GM18519 (cell line): Measurements from ENCODE around the gene MUC2.

Source experiments
- ATAC-seq: cut with Tn5 transposase; IDR thresholded peaks from one replicate; pipeline ENCODE4 v1.9.1; 2021; ENCODE audit warnings: mild to moderate bottlenecking, moderate library complexity; ENCODE audit not compliant: unreplicated experiment, low FRiP score

The MUC2 gene

DNA sequence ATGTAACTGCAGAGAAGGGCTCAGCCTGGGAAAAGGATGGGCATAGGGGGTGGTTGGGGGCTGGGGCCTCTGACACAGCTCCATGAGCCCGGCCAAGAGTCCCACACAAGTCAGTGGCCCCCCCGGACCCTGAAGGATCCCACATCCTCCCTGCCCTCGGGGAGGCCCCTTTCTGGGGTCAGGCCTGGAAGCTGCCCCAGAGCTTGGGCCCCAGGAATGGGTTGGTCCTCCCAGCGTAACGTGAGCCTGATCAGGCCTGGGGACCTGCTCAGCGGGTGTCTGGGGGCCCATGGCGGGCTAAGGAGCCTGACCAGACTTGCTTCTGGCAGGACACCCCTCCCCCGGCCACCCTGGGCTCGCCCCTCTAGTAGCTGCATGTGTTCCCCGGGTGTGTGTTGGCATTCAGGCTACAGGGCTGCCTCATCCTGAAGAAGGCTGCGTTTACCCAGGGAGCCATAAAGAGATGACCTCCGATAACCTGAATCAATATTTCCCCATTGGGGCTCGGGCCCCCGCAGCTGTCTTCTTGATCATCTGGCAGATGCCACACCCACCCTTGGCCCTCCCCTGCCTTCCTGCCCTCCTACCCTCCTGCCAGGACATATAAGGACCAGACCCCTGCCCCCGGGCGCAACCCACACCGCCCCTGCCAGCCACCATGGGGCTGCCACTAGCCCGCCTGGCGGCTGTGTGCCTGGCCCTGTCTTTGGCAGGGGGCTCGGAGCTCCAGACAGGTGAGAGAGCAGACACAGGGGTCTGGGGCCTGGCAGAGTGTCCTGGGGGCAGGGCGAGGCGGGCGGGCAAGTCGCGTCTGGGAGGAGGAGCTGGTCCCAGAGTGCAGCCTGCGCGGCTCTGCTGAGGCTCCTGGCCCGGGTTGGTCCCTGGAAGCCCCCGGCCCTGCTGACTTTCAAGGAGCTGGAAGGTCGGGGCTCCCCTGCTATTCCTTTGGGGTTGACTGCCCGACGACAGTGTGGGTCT is at the start of gene MUC2:
Gene MUC2, plus strand, starts transcription at position 631 of the 978 bp plus-strand sequence.
- no peak for ATAC-seq

DNA sequence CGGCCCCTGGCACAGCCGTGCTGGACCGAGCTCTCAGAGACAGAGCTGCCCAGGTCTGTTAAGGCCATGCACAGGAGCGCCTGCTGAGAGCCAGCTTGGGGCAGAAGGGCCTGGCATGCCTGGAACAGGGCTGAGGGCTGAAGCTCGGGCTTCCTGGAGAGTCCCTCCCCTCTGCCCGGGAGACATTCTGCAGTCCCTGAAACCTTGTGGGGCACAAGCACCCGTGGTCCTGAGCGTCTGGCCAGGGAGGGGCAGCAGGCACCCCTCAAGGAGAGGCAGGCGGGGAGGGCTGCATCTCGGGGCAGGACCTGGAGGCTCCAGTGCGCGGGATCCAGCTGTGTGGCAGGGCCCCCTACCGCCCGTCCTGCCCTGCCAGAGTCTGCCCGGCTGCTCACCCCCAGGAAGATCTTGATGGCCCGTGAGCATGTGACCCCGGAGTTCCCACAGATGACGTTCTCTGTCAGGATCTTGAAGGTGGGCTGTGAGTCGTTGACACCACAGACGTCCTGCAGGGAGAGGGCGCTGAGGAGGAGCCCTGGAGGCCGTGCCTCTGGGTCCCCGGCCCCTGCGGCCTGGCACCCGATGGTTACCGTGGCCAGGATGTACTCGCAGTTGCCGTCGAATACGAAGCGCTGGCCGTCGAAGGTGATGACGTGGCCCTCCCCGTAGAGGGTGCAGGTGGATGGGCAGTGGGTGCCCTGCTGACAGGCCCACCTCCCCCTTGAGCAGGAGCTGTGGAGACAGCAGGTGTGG is 49.1 kb upstream of the MUC2 start:
- no peak for ATAC-seq

GRCh38 chr11:1026163-1026450 is 48.6 kb upstream of the MUC2 start:
- ATAC-seq: no peak

GRCh38 chr11:1026641-1027482 is 47.8 kb upstream of the MUC2 start:
- ATAC-seq: no peak

DNA sequence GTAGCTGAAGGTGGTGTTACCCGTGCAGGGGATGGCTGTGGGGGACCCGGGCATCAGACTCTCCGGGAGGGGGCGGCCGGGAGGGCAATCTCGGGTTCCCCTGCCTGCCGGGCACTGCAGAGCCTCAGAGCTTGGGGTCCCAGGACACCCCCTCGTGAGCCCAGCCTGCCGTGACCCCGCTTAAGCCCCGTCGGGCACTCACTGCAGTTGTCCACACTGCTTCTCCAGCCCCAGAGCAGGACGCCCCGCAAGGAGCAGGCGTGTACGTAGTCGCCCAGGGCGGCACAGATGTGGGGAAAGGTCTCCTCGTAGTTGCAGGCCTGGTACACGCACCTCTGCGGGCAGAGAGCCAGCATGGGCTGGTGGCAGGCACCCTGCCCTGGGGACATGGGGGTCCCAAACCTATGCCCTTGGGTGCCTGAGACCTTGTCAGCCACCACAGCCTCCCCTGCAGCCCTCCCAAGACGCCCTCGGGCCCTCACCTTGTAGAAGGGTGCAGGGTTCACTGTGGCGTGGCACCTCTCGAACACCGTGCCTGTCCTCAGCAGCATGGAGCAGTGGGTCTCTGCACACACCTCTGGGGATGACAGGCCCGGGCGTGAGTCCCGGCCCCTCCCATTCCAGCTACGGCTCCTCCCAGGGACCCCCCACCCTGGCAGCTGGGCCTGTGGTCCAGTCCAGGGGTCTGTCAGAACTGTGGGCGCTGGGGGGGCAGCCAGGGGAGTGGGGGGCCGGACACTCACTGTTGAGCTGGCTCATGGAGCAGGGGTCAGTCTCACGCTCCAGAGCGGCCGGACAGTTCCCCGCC is 47.0 kb upstream of the MUC2 start:
- no peak for ATAC-seq

- ATAC-seq: no peak
Measured at GRCh38 chr11:1028291-1028540, 46.5 kb upstream of the MUC2 start.

GRCh38 chr11:1028616-1029015 is 46.1 kb upstream of the MUC2 start:
- ATAC-seq: no peak

DNA sequence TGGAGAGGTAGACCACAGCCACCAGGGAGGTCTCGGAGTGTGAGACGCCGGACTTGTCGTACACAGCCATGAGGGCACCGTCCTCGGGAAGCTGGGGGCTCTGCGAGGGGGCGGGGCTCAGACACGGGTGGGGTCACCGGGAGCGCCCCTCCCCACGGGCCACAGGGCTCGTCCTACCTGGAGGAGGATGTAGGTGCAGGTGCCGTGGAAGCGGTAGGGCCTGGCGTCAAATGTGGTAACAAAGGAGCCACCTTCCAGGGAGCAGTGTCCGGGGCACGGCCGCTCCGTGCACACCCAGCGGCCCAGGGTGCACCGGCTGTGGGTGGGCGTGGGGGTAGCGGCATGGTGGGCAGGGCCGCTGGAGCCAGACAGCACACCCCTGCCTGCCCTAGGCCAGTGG is 45.6 kb upstream of the MUC2 start:
- ATAC-seq: no peak

DNA sequence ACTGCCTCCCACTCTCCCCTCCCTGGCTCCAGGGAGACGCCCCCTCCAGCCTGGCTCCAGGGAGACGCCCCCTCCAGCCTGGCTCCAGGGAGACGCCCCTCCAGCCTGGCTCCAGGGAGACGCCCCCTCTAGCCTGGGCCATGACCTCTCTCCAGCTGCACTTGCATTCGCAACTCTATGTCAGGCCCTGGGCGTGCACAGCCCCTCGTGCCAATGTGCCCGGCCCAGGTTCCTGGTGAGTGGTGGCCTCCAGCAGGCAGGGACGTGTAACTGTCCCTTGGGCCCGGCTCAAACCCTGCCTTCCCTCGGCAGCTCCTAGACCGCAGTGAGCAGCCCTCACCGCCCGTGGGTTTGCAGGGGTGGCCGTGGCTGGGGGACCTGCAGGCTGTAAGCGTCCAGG is 45.0 kb upstream of the MUC2 start:
- no peak for ATAC-seq

GRCh38 chr11:1030086-1030485 is 44.6 kb upstream of the MUC2 start:
- no peak for ATAC-seq

GRCh38 chr11:1030556-1030955 is 44.1 kb upstream of the MUC2 start:
- no peak for ATAC-seq

- no peak for ATAC-seq
Measured at GRCh38 chr11:1031121-1031899, 43.4 kb upstream of the MUC2 start.

DNA sequence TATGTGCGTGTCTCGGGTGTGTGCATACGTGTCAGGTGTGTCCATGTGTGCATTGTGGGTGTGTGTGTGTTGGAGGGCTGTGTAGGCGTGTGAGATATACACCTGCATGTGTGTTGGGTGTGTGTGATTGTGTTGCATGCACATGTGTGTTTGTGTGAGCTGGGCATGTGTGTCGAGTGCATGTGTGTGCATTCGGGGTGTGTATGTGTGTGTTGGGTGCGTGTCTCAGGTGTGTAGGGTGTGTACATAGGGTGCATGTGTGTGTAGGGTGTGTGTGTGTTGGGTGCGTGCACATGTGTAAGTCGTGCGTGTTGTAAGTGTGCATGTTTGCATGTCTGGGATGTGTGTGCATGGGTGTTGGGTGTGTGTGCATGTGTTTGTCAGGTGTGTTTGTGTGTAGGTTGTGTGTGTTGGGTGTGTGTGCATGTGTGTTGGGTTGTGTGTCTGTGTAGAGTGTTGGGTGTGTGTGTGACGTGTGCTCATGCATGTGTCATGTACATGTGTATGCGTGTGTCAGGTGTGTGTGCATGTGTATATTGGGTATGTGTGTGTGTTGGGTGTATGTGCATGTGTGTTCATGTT is 42.3 kb upstream of the MUC2 start:
- no peak for ATAC-seq

DNA sequence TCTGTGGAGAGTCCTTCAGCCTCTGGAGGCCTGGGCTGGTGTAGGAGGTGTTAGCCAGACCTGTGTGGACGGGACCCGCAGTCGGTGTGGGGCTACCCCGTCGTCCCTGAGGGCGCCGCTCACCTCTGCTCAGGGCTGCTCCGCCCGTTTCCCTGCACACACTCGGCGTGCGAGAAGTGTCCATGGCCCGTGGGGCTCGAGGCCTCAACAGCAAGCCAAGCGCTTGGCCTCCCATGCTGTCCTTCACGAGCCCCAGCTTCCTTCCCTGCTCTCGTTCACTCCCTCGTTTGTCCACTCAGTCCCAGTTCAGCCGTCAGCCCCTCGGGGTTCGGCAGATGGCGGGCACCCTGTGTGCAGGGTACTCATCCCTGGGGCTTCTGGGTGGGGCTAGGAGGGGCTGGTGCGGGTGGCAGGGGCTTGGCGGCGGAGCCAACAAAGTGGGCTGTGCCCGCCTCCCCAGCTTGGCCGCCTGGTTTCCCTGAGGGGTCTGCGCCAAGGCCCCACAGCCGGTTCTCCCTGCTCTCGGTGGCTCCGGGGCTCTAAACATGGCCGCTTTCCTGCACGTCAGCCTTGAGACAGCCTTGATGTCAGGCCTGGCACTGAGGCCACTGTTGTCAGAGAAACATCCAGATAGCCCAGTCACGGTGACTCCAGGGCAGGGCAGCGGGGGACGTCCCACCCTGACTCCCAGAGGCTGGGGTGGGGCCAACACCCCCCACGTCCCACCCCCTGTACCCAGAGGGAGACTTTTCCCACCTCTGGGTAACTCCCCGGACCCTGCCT is 41.5 kb upstream of the MUC2 start:
- no peak for ATAC-seq

- no peak for ATAC-seq
Measured at GRCh38 chr11:1034001-1034400, 40.7 kb upstream of the MUC2 start.

GRCh38 chr11:1034456-1035295 is 40.0 kb upstream of the MUC2 start:
- no peak for ATAC-seq

DNA sequence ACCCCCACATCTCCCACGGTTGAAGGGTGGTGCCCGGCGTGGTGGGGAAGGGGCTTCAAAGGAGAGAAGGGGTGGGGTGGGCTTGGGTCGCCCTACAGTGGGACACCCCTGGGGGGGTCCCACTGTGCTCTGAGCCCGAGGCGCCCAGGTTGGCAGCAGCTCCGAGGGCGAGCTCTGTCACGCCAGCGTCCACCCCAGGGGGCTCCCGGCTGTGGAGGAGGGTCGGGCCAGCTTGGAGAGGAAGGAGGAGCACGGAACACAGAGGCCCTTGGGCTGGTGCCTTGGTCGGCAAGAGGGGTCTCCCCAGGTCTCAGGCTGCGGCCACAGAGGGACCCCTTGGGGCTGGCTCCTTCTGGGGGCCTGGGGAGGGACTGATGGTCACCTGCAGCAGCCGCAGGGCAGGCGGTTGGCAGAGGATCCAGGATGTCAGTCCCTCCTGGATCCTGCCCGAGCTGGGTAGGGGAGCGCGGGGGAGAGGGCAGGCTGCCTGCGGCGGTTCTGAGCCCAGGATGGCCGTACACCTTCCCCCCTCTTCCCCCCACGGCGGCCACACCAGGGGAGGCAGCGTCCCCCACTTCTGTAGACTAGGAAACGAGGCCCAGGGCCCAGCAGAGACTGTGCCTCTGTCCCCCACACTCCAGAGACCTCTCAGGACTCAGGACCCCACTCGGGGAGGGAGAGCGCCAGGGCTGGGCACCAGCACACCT is 38.9 kb upstream of the MUC2 start:
- ATAC-seq: no peak
